Heart right ventricle (tissue), 16 donors: Measurements from ENCODE around the gene DCUN1D3. TPM values are rescaled to one million over a fixed set of nuclear protein-coding genes. Genes with fewer than 3 reads are reported as not detected.
A peak's percentile ranks its signal among the peaks of the same experiment; 100 is the strongest.

Experiments
- ATAC-seq, 8 donors: fragments of 200-7000 bp; cut with Tn5 transposase; one replicate each; pipeline ENCODE4 v1.9.1; 2020; ENCODE audit warnings: mild to moderate bottlenecking in 8 of 8, moderate library complexity in 8 of 8, moderate number of reproducible peaks in 1 of 8
- DNase-seq, 2 donors: peaks; one replicate each; pipeline ENCODE4 v3.0.0-alpha.2; 2020
- H3K27ac ChIP-seq, 10 donors: fragments of 200-600 bp; sonication (generic) in 2 of 10; one replicate each; pipeline versions ENCODE4 v1.5.0 to v1.8.0; 2020 to 2022; ENCODE audit warnings: mild to moderate bottlenecking in 3 of 10
- H3K27me3 ChIP-seq, 7 donors: fragments of 200-600 bp; one replicate each; pipeline ENCODE4 v1.8.0; 2021 to 2022; ENCODE audit warnings: mild to moderate bottlenecking in 2 of 7
- H3K36me3 ChIP-seq, 9 donors: fragments of 200-600 bp; sonication (generic) in 1 of 9; one replicate each; pipeline versions ENCODE4 v1.5.0 to v1.8.0; 2020 to 2022; ENCODE audit warnings: mild to moderate bottlenecking in 2 of 9
- H3K4me1 ChIP-seq, 9 donors: fragments of 200-600 bp; sonication (generic) in 1 of 9; one replicate each; pipeline versions ENCODE4 v1.5.0 to v1.8.0; 2020 to 2022; ENCODE audit warnings: mild to moderate bottlenecking in 4 of 9
- H3K4me3 ChIP-seq, 10 donors: fragments of 200-600 bp; sonication (generic) in 2 of 10; one replicate each; pipeline versions ENCODE4 v1.5.0 to v1.8.0; 2020 to 2022; ENCODE audit warnings: mild to moderate bottlenecking in 7 of 10, moderate library complexity in 2 of 10
- H3K9me3 ChIP-seq, 11 donors: fragments of 200-600 bp in 10 of 11; sonication (generic) in 2 of 11; one replicate each; pipeline versions ENCODE4 v1.5.0 to v1.8.0; 2013 to 2022; ENCODE audit warnings: mild to moderate bottlenecking in 2 of 11, control low read depth in 1 of 11, moderate library complexity in 1 of 11
- CTCF ChIP-seq, 9 donors: fragments of 200-600 bp; sonication (generic) in 2 of 9; IDR thresholded peaks; one replicate each; pipeline versions ENCODE4 v1.5.0 to v1.8.0; 2021 to 2022; ENCODE audit warnings: antibody characterized with exemption in 9 of 9, mild to moderate bottlenecking in 5 of 9, moderate library complexity in 1 of 9
- WGBS, 2 donors: extraction: QIAGEN DNeasy Blood & Tissue Kit; methylation state at CpG; one replicate each; pipeline ENCODE4 v1.1.7; 2013; ENCODE audit warnings: inconsistent platforms in 1 of 2; 5-methylcytosine and 5-hydroxymethylcytosine counted together
- intact Hi-C, 10 donors: fragments of 100-400 bp; cut with DNase I; formaldehyde crosslinking; loops; one replicate each; pipeline versions ENCODE4 v1.11.1 to v1.14.2; 2022
- polyA plus RNA-seq, 2 donors: library from polyadenylated mRNA; stranded (reverse); fragments of 200-250 nt; gene quantifications; one replicate each; pipeline ENCODE4 v1.2.3, GENCODE V29; 2013
- total RNA-seq, 10 donors: library from RNA; stranded (reverse); fragmentation: NEBNext Ultra II Directional in 3 of 10; extraction: Animal tissue kit (Norgen Biotek cat#: 25700) in 3 of 10; gene quantifications; one replicate each; pipeline versions ENCODE4 v1.2.1 to v1.2.4, GENCODE V29; 2021 to 2023
- donor health status: Arrhythmogenic right ventricular cardiomyopathy.
- donor health status: ischemic (EF 13 %, LVEDD 7.1; RV severe dilation, severe dysfunction).
- donor health status: healthy with polysubstance abuse.
- donor health status: DM: no; HTN: yes; CAD: no.
- donor health status: DM: no; HTN: no; CAD: no.
- donor health status: ischemic (EF 25% LVEDD 6.9; RV normal size, moderate dysfunction).
- donor health status: ischemic (EF 25% LVEDD 5.7; RV mildly dilated, moderate dysfunction).
- donor health status: healthy.
- donor health status: DM: yes; HTN: yes; CAD: no.
- donor health status: Ischemic cardiomyopathy.
- donor health status: ischemic (EF 35%, LVEDD 5.7; RV mildly dilated, moderate dysfunction).
- donor health status: nonischemic (EF 11% LVEDD 7.7; RV severe dilation, severe dysfunction).
- donor health status: DM: yes; HTN: yes; CAD: no.
- donor health status: PGD.
- donor health status: ischemic (EF 29% LVEDD 5.4; RV normal size, mild dysfunction).
- donor health status: nonischemic (EF 23%, LVEDD 6.1; RV moderate dilation, normal function).

DCUN1D3 gene
- total and polyA plus RNA-seq, 12 donors, result 3.4 to 32.6 (median 9.4) TPM

DNA sequence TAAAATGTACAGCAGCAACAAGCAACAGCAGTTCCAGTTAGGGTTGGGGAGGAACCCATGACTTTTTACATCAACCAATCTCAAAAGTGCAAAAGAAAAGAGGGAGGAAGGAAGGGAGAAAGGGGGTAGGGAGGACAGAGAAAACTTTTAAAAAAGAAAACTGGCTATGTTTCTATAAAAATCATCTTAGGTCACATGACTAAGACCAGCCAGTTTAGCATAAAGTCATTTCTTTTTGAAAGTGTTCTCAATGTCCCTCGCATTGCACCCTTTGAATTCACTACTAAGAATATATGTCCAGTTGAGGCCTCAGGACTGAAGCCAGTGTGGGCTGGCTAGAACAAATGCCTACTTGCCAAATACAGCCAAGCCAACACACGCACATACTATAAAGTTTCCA is 28.9 kb downstream of the DCUN1D3 start:
- ATAC-seq (no peak), DNase-seq (no peak)
- Histone ChIP-seq H3K36me3 (no peaks in the 10 kb centered on the region), H3K27me3 (no peaks in the 10 kb centered on the region), H3K4me3 (no peak overlapping the region), H3K4me1 (peaks cover 22 to 97% (median 83%) of the 10 kb centered on the region in 9 donors), H3K9me3 (no peaks in the 10 kb centered on the region), H3K27ac (peak overlapping the region in 5 of 10 donors; percentile 0 to 71 (median 37))
- intact Hi-C loops, result no loop called here
- 35 to 92% methylated on average over 2 of the region's 2 CpGs for WGBS, 2 donors
- no peak for TF ChIP-seq CTCF (IDR thresholded peaks at IDR 0.05)

DNA sequence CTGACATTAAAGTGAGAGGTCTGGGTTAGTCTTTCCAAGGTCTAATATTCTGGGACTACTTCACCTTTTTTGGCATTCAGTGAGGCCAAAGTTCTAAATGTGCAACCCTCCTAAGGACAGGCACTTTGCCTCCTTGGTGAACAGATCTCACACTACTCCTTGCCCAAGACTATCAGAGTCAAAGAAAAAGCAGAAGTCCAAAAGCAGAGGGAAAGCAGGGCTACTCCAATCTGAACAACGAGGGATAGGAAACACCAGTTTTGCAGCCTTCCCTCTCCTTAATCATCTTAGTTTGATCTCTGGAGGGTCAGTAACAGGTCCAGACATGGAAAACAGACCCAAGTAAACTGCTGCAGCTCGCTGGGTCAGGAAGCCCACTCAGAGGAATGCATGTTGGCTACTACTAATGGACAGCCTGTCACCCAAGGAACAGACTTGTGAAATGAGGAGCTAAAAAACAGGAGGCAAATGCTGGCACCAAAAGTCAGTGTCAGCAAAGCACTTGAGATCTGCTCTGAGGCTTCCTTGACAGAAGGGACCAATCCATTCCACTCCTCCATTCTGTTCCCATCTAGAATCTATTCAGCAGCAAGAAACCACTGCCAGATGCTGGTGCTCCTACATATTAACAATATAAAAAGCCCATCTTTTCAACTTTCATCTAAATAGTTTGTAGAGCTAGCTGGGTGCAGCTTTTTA is 29.9 kb downstream of the DCUN1D3 start:
- no peak for TF ChIP-seq CTCF (IDR thresholded peaks at IDR 0.05)
- H3K4me1 ChIP-seq, result peaks cover 28 to 100% (median 89%) of the 10 kb centered on the region in 9 donors
- no peak overlapping the region for H3K4me3 ChIP-seq
- H3K9me3 ChIP-seq, result no peaks in the 10 kb centered on the region
- DNase-seq (no peak), ATAC-seq (no peak)
- peak overlapping the region; percentile 3 to 71 (median 46) for H3K27ac ChIP-seq
- H3K36me3 ChIP-seq, result no peaks in the 10 kb centered on the region
- 46 to 64% methylated on average over 2 of the region's 2 CpGs for WGBS, 2 donors
- H3K27me3 ChIP-seq, result no peaks in the 10 kb centered on the region
- intact Hi-C loops, result no loop called here

DNA sequence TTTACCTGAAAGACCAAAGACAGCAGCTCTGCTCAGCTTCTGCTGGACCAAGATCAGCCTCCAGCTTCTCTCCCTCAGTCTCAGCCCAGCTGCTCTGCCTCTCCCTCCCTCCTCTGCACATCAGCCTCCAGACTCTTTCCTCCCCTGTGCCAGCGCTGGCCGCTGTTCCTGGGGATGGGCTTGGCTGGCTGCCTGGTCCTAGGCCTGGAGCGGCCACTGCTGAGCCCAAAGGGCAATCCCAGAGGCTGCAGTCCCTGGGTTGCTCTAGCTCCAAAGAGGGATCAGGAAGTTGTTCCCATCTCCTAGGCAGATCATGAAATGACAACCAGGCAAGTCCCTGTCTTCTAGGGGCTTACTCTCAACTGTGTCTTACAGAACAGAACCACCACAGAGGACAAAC is 31.3 kb downstream of the DCUN1D3 start:
- H3K36me3 ChIP-seq, result no peaks in the 10 kb centered on the region
- H3K27ac ChIP-seq, result peak overlapping the region in 9 of 10 donors; percentile 33 to 71 (median 50)
- H3K27me3 ChIP-seq, result no peaks in the 10 kb centered on the region
- peak; percentile 90 to 96 (median 94) for ATAC-seq
- WGBS, 2 donors, result 0 to 7% methylated on average over 3 of the region's 3 CpGs
- no peaks in the 10 kb centered on the region for H3K9me3 ChIP-seq
- no peak for TF ChIP-seq CTCF (IDR thresholded peaks at IDR 0.05)
- DNase-seq, result peak; percentile 86 to 92
- H3K4me3 ChIP-seq, result no peak overlapping the region
- intact Hi-C loops, result loop anchor here in 3 of 10 donors (5.0 kb wide), 1 partner anchor 33 kb away; the partner anchor contains the start of genes DCUN1D3 (in 3 of the 3) and LYRM1 (in 3 of the 3)
- H3K4me1 ChIP-seq, result peaks cover 25 to 97% (median 80%) of the 10 kb centered on the region in 9 donors

DNA sequence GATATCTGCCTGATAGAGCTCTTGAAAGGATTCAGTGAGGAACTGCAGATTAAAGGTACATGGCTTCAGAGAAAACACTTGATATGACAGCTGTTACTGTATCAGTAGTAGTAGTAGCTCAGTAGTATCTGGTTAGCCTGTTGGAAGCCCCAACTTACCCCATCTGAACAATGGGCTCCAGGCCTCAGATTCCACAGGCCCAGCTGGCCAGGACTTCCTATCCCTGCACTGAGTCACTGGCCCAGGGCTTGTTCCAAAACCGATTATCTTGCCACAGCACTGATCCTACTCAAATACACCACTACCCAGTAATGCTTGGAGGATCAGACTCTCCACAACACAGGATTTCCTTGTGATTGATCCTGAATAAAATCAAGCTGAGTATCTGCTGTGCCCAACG is 32.6 kb downstream of the DCUN1D3 start:
- no peaks in the 10 kb centered on the region for H3K9me3 ChIP-seq
- H3K36me3 ChIP-seq, result peaks cover 0 to under 1% (median 0%) of the 10 kb centered on the region in 9 donors
- no peak overlapping the region for H3K4me3 ChIP-seq
- ATAC-seq (peak in 1 of 8 donors; percentile 2), DNase-seq (no peak)
- H3K27me3 ChIP-seq, result no peaks in the 10 kb centered on the region
- WGBS, 2 donors, result 64 to 76% methylated on average over 2 of the region's 2 CpGs
- peaks cover 25 to 84% (median 74%) of the 10 kb centered on the region in 9 donors for H3K4me1 ChIP-seq
- no peak for TF ChIP-seq CTCF (IDR thresholded peaks at IDR 0.05)
- peak overlapping the region in 8 of 10 donors; percentile 8 to 80 (median 65) for H3K27ac ChIP-seq
- intact Hi-C loops, result loop anchor here in 3 of 10 donors (5.0 kb wide), 1 partner anchor 35 kb away; the partner anchor contains the start of genes DCUN1D3 (in 3 of the 3) and LYRM1 (in 3 of the 3)
